ENCODE measurements around the gene CRYBG1.
"Not testable (repeated sequence)": the region's sequence is repeated elsewhere in the genome, so short reads cannot be mapped to it uniquely, and the experiment has no call there.

Gene CRYBG1

DNA sequence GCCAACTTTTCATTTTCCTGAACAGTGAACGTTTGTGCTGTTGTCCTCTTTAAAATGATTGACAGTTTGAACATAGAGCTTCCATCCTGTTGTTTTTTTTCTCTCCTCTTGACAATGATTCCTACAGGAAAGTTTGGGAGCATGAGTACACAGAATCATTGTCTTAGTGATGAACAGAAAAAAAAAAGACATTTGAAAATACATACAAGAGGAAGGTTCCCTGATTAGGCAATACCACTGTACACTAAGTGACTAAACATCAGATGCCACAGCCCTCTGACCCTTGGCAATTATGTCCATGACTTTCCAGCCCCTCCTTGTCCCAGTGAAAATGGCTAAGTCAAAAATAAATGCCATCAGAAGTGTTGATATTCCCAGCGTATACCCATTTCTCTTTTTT, 197.3 kb downstream of the CRYBG1 start:
- H3K4me3 ChIP-seq (ENCODE audit: low read depth, low read length) = no peak overlapping the region
- TF ChIP-seq, protein P1, sequence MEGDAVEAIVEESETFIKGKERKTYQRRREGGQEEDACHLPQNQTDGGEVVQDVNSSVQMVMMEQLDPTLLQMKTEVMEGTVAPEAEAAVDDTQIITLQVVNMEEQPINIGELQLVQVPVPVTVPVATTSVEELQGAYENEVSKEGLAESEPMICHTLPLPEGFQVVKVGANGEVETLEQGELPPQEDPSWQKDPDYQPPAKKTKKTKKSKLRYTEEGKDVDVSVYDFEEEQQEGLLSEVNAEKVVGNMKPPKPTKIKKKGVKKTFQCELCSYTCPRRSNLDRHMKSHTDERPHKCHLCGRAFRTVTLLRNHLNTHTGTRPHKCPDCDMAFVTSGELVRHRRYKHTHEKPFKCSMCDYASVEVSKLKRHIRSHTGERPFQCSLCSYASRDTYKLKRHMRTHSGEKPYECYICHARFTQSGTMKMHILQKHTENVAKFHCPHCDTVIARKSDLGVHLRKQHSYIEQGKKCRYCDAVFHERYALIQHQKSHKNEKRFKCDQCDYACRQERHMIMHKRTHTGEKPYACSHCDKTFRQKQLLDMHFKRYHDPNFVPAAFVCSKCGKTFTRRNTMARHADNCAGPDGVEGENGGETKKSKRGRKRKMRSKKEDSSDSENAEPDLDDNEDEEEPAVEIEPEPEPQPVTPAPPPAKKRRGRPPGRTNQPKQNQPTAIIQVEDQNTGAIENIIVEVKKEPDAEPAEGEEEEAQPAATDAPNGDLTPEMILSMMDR (IDR thresholded peaks at IDR 0.05; ENCODE audit: borderline replicate concordance, insufficient read depth, low read depth, low read length) = no peak

DNA sequence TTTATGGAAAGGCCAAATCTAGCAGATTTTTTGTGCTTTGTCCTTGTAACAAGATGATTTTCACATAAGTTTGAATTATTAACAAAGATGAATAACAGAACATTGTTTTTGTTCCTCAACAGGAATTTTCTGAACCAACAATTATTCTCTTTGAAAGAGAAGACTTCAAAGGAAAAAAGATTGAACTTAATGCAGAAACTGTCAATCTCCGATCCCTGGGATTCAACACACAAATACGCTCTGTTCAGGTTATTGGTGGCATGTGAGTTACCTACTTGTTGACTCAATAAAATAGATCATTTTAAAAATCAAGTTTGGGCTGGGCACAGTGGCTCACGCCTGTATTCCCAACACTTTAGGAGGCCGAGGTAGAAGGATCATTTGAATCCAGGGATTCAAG, 197.8 kb downstream of the CRYBG1 start:
- no peak overlapping the region for H3K4me3 ChIP-seq (ENCODE audit: low read depth, low read length)
- TF ChIP-seq, protein P1 (IDR thresholded peaks at IDR 0.05; ENCODE audit: borderline replicate concordance, insufficient read depth, low read depth, low read length) = no peak

DNA sequence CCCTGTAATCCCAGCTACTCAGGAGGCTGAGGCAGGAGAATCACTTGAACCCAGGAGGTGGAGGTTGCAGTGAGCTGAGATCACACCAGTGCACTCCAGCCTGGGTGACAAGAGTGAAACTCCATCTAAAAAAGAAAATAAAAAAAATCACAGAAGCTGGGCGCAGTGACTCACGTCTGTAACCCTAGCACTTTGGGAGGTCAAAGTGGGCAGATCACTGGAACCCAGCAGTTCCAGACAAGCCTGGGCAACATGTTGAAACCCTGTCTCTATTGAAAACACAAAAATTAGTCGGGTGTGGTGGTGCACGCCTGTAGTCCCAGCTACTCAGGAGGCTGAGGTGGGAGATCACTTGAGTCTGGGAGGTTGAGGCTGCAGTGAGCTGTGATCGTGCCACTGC, 199.1 kb downstream of the CRYBG1 start:
- not testable (repeated sequence) for H3K4me3 ChIP-seq (ENCODE audit: low read depth, low read length)

DNA sequence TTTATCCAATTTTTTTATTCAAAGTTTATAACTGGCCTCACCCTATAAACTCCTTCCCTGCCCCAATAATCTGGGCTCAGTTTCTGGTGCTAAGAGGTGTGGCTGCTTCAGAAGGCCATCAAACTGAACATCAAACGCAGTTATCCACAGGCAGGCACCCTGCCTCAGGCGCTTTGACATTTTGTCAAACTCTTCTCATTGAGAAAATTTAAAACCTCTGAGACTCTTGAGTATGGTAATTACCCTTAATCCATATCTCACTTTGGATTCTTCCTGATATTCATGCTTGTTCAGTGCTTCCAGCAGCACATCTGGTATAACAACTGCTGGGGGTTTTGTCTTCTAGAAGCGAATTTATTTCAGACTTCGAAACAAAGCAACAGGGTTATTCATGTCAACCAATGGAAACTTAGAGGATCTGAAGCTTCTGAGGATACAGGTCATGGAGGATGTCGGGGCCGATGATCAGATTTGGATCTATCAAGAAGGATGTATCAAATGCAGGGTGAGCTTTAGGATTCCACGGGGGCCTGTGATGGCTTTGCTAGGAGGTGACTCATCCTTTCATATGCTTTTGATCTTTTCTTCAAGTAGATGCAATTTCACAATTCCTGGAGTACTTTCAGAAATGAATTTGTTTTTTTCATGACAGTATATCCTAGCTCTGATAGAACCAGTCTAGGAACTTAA, 200.6 kb downstream of the CRYBG1 start:
- TF ChIP-seq, protein P1 (IDR thresholded peaks at IDR 0.05; ENCODE audit: borderline replicate concordance, insufficient read depth, low read depth, low read length) = no peak
- H3K4me3 ChIP-seq (ENCODE audit: low read depth, low read length) = no peak overlapping the region

DNA sequence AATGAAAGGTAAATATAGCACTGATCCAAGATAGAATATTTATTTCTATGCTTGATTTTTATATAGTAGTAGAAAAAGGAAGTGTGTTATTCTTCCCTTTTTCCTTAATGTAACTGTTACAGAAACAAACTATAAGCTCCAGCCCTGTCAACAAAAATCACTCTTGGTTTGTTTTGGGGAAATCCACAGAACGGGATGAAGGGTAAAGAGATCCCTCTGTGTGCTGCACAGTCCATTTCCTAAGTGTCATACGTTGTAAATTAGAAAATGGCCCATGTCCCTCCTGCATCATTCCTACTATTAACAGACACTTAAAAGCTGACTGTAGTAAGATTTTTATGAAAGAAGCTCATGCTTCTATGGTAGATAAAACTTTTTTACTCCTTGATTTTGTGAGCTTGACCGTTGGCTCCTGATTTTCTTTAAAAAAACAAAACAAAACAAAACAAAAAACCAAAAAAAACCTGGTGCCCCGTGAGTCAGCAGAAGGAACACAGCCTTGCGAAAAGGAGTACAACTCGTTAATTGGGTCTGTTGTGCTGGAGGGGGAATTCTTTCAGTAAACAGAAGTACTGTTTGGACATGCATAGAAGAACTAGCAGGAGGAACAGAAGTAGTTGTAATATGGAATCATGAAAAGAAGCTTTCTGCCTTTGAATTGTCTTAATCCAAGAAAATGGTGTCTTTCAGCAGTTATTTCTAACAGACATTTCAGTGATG, 201.3 kb downstream of the CRYBG1 start:
- H3K4me3 ChIP-seq (ENCODE audit: low read depth, low read length) = no peak overlapping the region
- TF ChIP-seq, protein P1 (IDR thresholded peaks at IDR 0.05; ENCODE audit: borderline replicate concordance, insufficient read depth, low read depth, low read length) = no peak

DNA sequence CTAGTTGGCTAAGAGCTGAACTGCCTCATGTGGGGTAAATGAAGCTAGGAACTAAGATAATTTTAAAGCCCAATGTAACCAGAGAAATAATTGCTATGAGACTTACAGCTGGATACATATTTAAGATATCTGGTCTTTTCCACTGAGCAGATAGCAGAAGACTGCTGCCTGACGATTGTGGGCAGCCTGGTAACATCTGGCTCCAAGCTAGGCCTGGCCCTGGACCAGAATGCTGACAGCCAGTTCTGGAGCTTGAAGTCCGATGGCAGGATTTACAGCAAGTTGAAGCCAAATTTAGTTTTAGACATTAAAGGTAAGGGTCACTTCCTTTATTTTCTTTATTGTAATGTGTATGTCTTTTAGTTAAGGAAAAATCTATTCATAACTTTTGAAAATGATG, 203.1 kb downstream of the CRYBG1 start:
- TF ChIP-seq, protein P1 (IDR thresholded peaks at IDR 0.05; ENCODE audit: borderline replicate concordance, insufficient read depth, low read depth, low read length) = no peak
- H3K4me3 ChIP-seq (ENCODE audit: low read depth, low read length) = no peak overlapping the region

DNA sequence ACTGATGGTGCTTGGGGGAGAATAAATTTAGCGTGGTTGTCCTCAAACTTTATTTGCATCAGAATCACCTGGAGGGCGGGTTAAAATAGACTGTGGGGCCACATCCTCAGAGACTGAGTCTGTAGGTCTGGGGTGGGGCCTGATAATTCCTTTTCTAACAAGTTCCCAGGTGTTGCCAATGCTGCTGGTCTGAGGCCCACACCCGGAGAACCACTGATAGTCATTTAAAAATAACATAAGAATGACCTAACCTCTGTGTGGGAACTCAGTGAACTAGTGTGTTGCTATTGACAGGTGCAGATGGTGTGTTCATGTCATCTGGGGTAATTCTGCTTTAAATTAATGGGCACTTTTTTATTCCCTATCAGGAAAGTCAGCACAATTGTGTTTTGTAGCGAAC, 204.0 kb downstream of the CRYBG1 start:
- no peak overlapping the region for H3K4me3 ChIP-seq (ENCODE audit: low read depth, low read length)
- TF ChIP-seq, protein P1 (IDR thresholded peaks at IDR 0.05; ENCODE audit: borderline replicate concordance, insufficient read depth, low read depth, low read length) = no peak
